PC-9 (cell line): Measurements from ENCODE around the gene PRKAG2. TPM values are rescaled to one million over a fixed set of nuclear protein-coding genes. Genes with fewer than 3 reads are reported as not detected.

Experiments
- BruUV-seq: library from RNA; stranded (reverse); fragments of 400-500 nt; replicated peaks from 2 replicates; lab custom pipeline; 2021; lab: Mats Ljungman, UMichigan
- CTCF ChIA-PET: fragments of 300-600 bp; sonication (Branson Sonifier 250); formaldehyde crosslinking; loops from one replicate; lab custom pipeline; 2022; ENCODE audit warnings: antibody characterized with exemption; lab: Charles Lee
- POLR2A ChIA-PET: fragments of 300-600 bp; sonication (Branson Sonifier 250); formaldehyde crosslinking; loops from one replicate; lab custom pipeline; 2022; ENCODE audit warnings: antibody characterized with exemption; ENCODE audit not compliant: unreplicated experiment; lab: Charles Lee
- DNase-seq, 2 experiments: peaks; one replicate each; pipeline versions ENCODE4 v3.0.0 to v3.0.0-alpha.2; 2015 to 2022; ENCODE audit warnings: mixed read lengths in 1 of 2
- H2AFZ ChIP-seq: fragments of 200-600 bp; sonication (generic); 2 replicates; pipeline ENCODE4 v1.8.1; 2017; ENCODE audit warnings: antibody characterized with exemption
- H3F3A ChIP-seq: fragments of 200-600 bp; sonication (generic); 2 replicates; pipeline ENCODE4 v1.8.1; 2017; ENCODE audit warnings: antibody characterized with exemption, mild to moderate bottlenecking, low read depth; ENCODE audit not compliant: insufficient read depth
- H3K27ac ChIP-seq: fragments of 200-600 bp; sonication (generic); 2 replicates; pipeline ENCODE4 v1.6.1; 2016; ENCODE audit warnings: mixed run types
- H3K27me3 ChIP-seq: fragments of 200-600 bp; sonication (generic); 2 replicates; pipeline ENCODE4 v1.6.1; 2016; ENCODE audit warnings: low read depth, mixed run types; ENCODE audit not compliant: insufficient read depth
- H3K36me3 ChIP-seq: fragments of 200-600 bp; sonication (generic); 2 replicates; pipeline ENCODE4 v1.6.1; 2016; ENCODE audit warnings: low read depth, mixed run types
- H3K4me1 ChIP-seq: fragments of 200-600 bp; sonication (generic); replicated peaks from 2 replicates; pipeline ENCODE4 v1.6.1; 2016; ENCODE audit warnings: mixed run types; ENCODE audit not compliant: insufficient read depth
- H3K4me2 ChIP-seq: fragments of 200-600 bp; sonication (generic); 2 replicates; pipeline ENCODE4 v1.6.1; 2017; ENCODE audit warnings: mixed run types
- H3K4me3 ChIP-seq: fragments of 200-600 bp; sonication (generic); 2 replicates; pipeline ENCODE4 v1.6.1; 2016; ENCODE audit warnings: mixed run types
- H3K79me2 ChIP-seq: fragments of 200-600 bp; sonication (generic); 2 replicates; pipeline ENCODE4 v1.6.1; 2017; ENCODE audit warnings: low read depth, mixed run types
- H3K9me2 ChIP-seq: fragments of 200-600 bp; sonication (generic); 2 replicates; pipeline ENCODE4 v1.8.1; 2017; ENCODE audit warnings: mild to moderate bottlenecking; ENCODE audit not compliant: insufficient read depth
- H3K9me3 ChIP-seq: fragments of 200-600 bp; sonication (generic); 2 replicates; pipeline ENCODE4 v1.8.1; 2016; ENCODE audit warnings: low read depth; ENCODE audit not compliant: insufficient read depth
- H4K20me1 ChIP-seq: fragments of 200-600 bp; sonication (generic); 2 replicates; pipeline ENCODE4 v1.8.1; 2017; ENCODE audit not compliant: insufficient read depth
- CTCF ChIP-seq: fragments of 200-600 bp; sonication (generic); conservative IDR thresholded peaks from 2 replicates; pipeline ENCODE4 v1.6.1; 2017; ENCODE audit warnings: mixed run types, antibody characterized with exemption, mild to moderate bottlenecking, moderate library complexity
- EZH2 ChIP-seq: fragments of 200-600 bp; sonication (generic); IDR thresholded peaks from 2 replicates; pipeline ENCODE4 v1.8.0; 2017; ENCODE audit warnings: antibody characterized with exemption, low read depth
- intact Hi-C: fragments of 100-400 bp; cut with micrococcal nuclease; formaldehyde crosslinking; loops from one replicate; pipeline ENCODE4 v1.10.0; 2022; ENCODE audit not compliant: unreplicated experiment
- total RNA-seq: library from RNA; stranded (reverse); gene quantifications from 2 replicates; pipeline ENCODE4 v1.2.3, GENCODE V29; 2021

The PRKAG2 gene
- total RNA-seq, 1 experiment from 2014 or later: 37.3 TPM

GRCh38 chr7:151924508-151924907, 47.6 kb upstream of the PRKAG2 start:
- DNase-seq: no peak
- Histone ChIP-seq H3K27me3 (peaks cover 29% of the 10 kb centered on the region), H3F3A (no peaks in the 10 kb centered on the region), H3K9me2 (no peaks in the 10 kb centered on the region), H3K27ac (no peak overlapping the region), H2AFZ (no peak overlapping the region), H3K4me2 (no peak overlapping the region), H3K4me1 (no peaks in the 10 kb centered on the region), H3K36me3 (no peaks in the 10 kb centered on the region), H3K9me3 (no peaks in the 10 kb centered on the region), H3K4me3 (no peak overlapping the region), H3K79me2 (no peaks in the 10 kb centered on the region), H4K20me1 (no peaks in the 10 kb centered on the region)
- intact Hi-C loops: no loop called here
- CTCF ChIA-PET: no interaction called here
- BruUV-seq: no TSS peak
- POLR2A ChIA-PET: no interaction called here
- TF ChIP-seq CTCF (no peak), EZH2 (no peak)

GRCh38 chr7:151924001-151924400, 47.1 kb upstream of the PRKAG2 start:
- Histone ChIP-seq H3K4me2 (no peak overlapping the region), H4K20me1 (no peaks in the 10 kb centered on the region), H3K9me2 (no peaks in the 10 kb centered on the region), H3K27ac (no peak overlapping the region), H3K9me3 (no peaks in the 10 kb centered on the region), H3K4me1 (no peaks in the 10 kb centered on the region), H3K27me3 (peaks cover 34% of the 10 kb centered on the region), H3K36me3 (no peaks in the 10 kb centered on the region), H3K79me2 (no peaks in the 10 kb centered on the region), H3F3A (no peaks in the 10 kb centered on the region), H2AFZ (no peak overlapping the region), H3K4me3 (no peak overlapping the region)
- ChIA-PET CTCF (no interaction called here), POLR2A (no interaction called here)
- no peak for TF ChIP-seq EZH2
- no peak for TF ChIP-seq CTCF
- no peak for DNase-seq
- intact Hi-C loops: no loop called here
- BruUV-seq: no TSS peak

- Histone ChIP-seq H3K27ac (no peak overlapping the region), H4K20me1 (no peaks in the 10 kb centered on the region), H3K36me3 (no peaks in the 10 kb centered on the region), H3K27me3 (peaks cover 42% of the 10 kb centered on the region), H3K4me2 (no peak overlapping the region), H3K79me2 (no peaks in the 10 kb centered on the region), H3K9me2 (no peaks in the 10 kb centered on the region), H3K9me3 (no peaks in the 10 kb centered on the region), H3F3A (no peaks in the 10 kb centered on the region), H2AFZ (no peak overlapping the region), H3K4me1 (no peaks in the 10 kb centered on the region), H3K4me3 (no peak overlapping the region)
- no peak for DNase-seq
- no TSS peak for BruUV-seq
- ChIA-PET POLR2A (no interaction called here), CTCF (interaction anchor here (0.6 to 1.0 kb wide), 2 partner anchors 12 to 1081 kb away, joined by 3 to 9 read pairs; no protein-coding TSS in a partner anchor)
- intact Hi-C loops: no loop called here
- TF ChIP-seq EZH2 (no peak), CTCF (no peak)
These were observed 46.4 kb upstream of the PRKAG2 start for GRCh38 chr7:151923097-151923876.
